HL-60 (cell line): ENCODE results near the gene NPEPPS.

Experiments
- GABPA ChIP-seq: IDR thresholded peaks from 2 replicates; pipeline ENCODE4 v1.6.1; 2012; ENCODE audit warnings: low read depth
- POLR2AphosphoS5 ChIP-seq: IDR thresholded peaks from 2 replicates; pipeline ENCODE4 v1.6.1; 2012; ENCODE audit warnings: low read depth

DNA sequence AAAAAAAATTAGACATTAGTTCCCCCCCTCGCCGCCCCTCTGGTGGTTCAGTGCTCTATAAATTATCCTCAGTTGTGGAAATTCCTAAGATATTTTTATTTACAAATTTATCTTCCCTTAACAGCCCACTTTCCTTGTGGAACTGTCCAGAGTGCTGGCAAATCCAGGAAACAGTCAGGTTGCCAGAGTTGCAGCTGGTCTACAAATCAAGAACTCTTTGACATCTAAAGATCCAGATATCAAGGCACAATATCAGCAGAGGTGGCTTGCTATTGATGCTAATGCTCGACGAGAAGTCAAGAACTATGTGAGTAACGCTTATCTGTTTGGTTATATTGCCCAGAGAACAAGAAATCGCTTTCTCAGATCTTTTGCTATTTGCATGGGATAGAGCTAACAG, 121.7 kb downstream of the NPEPPS start:
- TF ChIP-seq GABPA (no peak), POLR2AphosphoS5 (no peak)
